GM19043 (cell line): ENCODE data around the gene GTF2IRD1.
"Not testable (repeated sequence)": the region's sequence is repeated elsewhere in the genome, so short reads cannot be mapped to it uniquely, and the experiment has no call there.

Source experiments
- ATAC-seq: cut with Tn5 transposase; IDR thresholded peaks from one replicate; pipeline ENCODE4 v1.9.1; 2021; ENCODE audit warnings: low read depth; ENCODE audit not compliant: unreplicated experiment

GTF2IRD1 gene

DNA sequence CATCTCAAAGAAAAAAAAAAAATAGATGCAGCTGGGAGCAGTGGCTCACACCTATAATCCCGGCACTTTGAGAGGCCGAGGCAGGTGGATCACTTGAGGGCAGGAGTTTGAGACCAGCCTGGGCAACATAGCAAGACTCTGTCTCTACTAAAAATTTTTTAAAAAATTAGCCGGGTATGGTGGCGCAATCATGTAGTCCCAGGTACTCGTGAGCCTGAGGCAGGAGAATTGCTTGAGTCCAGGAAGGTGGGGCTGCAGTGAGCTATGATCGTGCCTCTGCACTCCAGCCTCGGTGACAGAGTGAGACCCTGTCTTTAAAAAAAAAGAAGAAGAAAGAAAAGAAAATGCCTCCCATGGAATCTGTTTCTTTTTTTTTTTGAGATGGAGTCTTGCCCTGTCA lies 31.9 kb downstream of the GTF2IRD1 start:
- ATAC-seq = no peak

- ATAC-seq = not testable (repeated sequence)
These were observed 34.9 kb downstream of the GTF2IRD1 start for GRCh38 chr7:74488518-74489030.

GRCh38 chr7:74489997-74490945 lies 36.6 kb downstream of the GTF2IRD1 start:
- no peak for ATAC-seq

DNA sequence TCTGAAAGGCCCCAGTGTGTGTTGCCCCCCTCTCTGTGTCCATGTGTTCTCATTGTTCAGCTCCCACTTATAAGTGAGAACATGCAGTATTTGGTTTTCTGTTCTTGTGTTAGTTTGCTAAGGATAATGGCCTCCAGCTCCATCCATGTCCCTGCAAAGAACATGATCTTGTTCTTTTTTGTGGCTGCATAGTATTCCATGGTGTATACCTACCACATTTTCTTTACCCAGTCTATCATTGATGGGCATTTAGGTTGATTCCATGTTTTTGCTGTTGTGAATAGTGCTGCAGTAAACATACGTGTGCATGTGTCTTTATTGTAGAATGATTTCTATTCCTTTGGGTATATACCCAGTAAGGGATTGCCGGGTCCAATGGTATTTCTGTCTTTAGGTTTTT lies 37.8 kb downstream of the GTF2IRD1 start:
- ATAC-seq = not testable (repeated sequence)

GRCh38 chr7:74493295-74493694 lies 39.6 kb downstream of the GTF2IRD1 start:
- no peak for ATAC-seq

DNA sequence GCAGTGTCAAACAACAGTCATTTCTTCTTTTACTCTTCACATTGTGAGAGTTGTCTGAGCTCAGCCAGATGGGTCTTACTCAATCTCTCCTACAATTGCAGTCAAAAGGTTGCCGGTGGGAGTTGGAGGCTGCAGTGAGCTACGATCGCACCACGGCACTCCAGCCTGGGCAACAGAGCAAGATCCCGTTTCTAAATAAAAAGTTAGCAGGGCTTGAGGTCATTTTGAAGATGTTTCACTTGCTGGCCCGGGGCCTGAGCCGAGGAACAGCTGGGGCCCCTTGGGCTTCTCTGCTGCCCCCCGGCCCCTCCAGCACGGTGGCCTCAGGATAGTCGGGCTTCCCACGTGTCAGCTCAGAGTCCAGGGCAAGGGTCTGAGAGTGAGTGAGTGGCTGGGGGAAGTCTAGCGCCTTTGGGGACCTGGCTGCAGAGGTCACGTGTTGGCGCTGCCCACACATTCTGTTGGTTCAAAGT lies 40.4 kb downstream of the GTF2IRD1 start:
- ATAC-seq = no peak

- ATAC-seq = no peak
These were observed 41.7 kb downstream of the GTF2IRD1 start for GRCh38 chr7:74495112-74496086.

DNA sequence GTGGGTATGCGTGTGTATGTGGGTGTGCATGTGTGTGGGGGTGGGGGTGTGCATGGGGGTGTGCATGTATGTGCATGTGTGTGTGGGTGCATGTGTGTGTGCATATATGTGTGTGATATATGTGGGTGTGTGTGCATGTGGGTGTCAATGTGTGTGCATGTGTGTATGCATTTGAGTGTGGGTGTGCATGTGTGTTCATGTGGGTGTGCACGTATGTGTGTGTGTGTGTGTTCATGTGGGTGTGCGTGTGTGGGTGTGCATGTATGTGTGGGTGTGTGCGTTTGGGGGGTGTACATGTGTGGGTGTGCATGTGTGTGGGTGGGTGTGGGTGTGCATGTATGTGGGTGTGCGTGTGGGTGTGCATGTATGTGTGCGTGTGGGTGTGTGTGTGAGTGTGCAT lies 42.6 kb downstream of the GTF2IRD1 start:
- ATAC-seq = no peak

GRCh38 chr7:74496773-74497172 lies 43.1 kb downstream of the GTF2IRD1 start:
- ATAC-seq = not testable (repeated sequence)

DNA sequence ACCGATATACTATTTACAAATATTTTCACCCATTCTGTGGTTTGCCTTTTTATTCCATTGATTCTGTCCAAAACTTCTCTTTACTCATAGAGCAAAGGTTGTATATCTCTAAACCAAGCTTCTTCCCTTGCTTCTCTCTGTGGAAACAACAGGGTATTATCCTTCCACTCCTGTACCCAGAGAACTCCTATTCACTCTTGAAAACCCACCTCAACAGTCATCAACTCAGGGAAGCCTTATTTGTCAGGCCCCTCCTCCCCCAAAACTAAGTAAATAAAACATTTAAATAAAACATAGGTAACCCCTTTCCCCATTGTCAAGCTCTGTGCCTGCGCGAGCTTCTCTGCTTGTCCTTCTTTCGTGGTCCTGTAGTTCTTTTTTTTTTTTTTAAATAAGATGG lies 44.6 kb downstream of the GTF2IRD1 start:
- ATAC-seq = no peak

DNA sequence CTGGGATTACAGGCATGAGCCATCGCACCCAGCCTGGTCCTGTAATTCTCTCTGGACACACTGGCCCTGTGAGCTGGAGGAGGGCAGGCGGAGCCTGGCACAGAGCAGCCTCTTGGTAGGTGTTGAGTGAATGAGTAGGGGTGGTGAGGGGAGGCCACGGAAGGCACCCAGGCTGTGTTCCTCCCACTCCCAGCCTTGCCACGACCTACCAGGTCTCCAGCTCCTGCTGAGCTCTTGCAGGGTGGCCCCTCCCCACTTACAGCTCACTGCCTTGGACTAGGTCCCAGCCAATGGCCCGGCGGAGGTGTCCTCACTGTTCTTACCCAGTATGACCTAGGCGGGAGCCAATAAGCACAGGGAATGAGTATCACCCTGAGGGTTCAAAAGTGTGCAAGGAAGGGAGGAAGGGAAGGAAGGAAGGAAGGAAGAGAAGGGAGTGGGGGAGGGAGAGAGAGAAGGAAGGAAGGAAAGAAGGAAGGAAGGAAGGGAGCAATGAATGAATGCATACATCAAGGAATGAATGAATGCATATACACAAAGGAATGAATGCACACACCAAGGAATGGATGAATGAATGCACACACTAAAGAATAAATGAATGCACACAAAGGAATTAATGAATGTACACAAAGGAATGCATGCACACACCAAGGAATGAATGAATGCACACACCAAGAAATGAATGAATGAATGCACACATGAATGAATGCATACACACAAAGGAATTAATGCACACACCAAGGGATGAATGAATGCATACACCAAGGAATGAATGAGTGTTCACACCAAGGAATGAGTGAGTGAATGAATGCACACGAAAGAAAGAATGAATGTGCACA lies 45.5 kb downstream of the GTF2IRD1 start:
- ATAC-seq = no peak

- ATAC-seq = no peak
These were observed 46.2 kb downstream of the GTF2IRD1 start for GRCh38 chr7:74499835-74500388.

DNA sequence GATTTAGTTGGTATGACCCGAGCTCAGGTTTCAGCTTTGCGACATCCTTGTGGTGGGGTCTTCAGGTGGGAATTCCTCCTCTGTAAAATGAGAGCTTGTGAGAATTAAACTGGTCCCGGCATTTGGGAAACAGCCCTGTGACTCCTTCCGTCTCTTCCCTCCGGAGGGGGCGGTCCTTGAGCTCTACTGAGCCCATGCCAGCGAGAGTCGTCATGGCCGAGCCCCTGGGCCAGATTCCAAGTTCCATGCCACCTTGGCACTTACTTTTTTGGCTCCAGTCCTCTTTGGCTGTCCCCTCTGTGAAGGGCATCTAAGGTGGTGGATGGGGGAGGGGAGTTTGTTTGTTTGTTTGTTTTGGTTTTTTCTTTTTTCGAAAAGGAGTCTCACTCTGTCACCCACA lies 47.6 kb downstream of the GTF2IRD1 start:
- ATAC-seq = no peak

- no peak for ATAC-seq
These were observed 48.6 kb downstream of the GTF2IRD1 start for GRCh38 chr7:74502216-74502891.

DNA sequence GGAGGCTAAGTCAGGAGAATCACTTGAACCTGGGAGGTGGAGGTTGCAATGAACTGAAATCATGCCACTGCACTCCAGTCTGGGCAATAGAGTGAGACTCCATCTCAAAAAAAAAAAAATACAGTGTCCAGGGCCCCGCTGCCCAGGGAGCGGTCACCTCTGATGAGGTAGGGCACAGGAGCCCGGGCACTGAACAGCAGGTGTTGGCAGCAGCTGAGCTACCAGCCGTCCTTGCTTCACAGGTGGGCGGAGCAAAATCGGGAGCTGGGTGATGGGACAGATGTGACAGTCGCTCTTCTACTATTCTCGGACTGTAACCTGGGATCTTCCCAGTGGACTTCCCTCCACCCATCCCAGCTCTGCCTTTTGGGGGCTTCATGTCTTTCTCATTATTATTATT lies 49.4 kb downstream of the GTF2IRD1 start:
- ATAC-seq = no peak

GRCh38 chr7:74503943-74504342 lies 50.2 kb downstream of the GTF2IRD1 start:
- ATAC-seq = no peak

DNA sequence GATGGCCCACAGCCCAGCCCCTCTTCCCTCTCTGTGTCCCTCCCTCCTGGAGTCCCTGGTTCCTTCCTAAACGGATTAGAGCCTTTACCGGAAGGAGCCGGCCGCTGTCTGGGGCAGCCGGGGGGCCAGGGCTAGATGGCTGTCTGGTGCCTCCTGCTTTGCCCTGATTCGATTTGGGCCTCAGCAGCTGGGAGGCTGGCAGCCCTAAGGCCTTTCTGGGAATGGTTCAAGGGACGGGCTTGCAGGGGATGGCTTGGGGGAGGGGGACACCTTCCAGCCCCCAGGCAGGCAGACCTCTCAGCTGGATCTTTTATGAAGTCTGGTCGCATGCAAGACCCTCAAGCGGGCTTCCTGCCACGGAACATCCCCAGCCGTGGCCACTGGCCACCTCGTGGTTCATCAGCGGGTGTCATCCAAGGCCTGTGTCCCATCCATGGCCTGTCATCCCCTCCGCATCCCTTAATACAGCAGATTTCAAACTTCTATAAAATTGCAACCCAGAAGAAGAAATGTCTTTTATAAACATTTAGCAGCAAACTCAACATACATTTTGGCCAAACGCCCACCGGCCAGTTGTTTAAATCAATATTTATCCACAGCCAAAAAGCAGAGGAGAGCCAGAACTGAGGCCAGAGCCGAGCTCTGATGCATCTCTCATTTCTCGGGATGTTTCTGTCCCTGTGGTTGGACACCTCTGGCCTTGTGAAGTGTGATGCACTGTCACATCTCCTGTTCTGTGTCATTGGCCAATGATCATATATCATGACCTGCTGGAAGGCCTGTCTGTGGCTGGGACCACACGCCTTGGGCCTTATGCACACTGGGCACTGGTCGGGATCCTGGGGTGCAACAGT lies 52.0 kb downstream of the GTF2IRD1 start:
- ATAC-seq = no peak

GRCh38 chr7:74506325-74506724 lies 52.6 kb downstream of the GTF2IRD1 start:
- no peak for ATAC-seq
